Measurements from ENCODE around the gene ADAP1. TPM values are rescaled to one million over a fixed set of nuclear protein-coding genes. Genes with fewer than 3 reads are reported as not detected.

Gene ADAP1
- total RNA-seq, 6 experiments from 2014 or later: 1.4 to 4.2 (median 2.7) TPM

DNA sequence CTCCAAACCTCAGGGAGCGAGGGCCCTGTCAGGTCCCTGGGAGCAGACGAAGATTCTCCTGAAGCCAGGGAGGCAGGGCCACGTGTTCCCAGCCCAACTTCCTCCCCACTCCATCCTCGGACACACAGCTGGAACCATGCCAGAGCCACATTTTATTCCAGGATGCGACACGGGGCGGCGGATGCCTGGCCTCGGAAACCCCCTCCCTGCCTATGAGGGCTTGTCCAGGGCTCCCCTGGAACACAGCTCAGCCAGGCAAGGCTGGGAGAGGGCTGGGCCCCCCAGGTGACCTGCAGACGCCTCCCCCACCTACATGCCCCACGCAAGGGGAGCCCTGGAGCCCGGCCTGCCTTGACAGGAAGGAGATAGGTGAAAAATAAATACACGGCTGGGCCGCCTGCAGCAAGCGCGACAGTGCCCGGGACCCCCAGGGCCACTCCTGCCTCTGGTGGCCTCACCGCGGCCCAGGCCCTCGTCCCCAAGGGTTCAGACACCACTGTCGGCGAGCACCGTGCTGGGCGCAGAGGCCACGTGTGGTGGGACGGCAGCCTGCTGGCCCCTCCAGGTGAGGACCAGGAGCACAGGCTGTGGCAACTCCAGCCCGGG, 56.6 kb downstream of the ADAP1 start:
- peaks cover 0 to 10% (median 0%) of the 10 kb centered on the region in 4 donors for H3K4me1 ChIP-seq
- H3K4me3 ChIP-seq: no peak overlapping the region
- DNase-seq (peak in 1 of 3 donors; percentile 69), ATAC-seq (peak; percentile 3 to 48 (median 26))
- no peak overlapping the region for H3K27ac ChIP-seq
- intact Hi-C loops (cut with DNase I): loop anchor here in 1 of 2 donors (5.0 kb wide), 1 partner anchor 69 kb away; no protein-coding TSS in a partner anchor
- H3K36me3 ChIP-seq: peaks cover 0 to 24% (median 12%) of the 10 kb centered on the region in 4 donors
- H3K27me3 ChIP-seq: no peaks in the 10 kb centered on the region
- 50% methylated on average over 1 of the region's 27 CpGs for WGBS (ENCODE audit: insufficient coverage, low coverage, low lambda C conversion rate, missing lambda C conversion rate)
- H3K9me3 ChIP-seq: no peaks in the 10 kb centered on the region
- TF ChIP-seq POLR2A (IDR thresholded peaks at IDR 0.05): no peak
- TF ChIP-seq, protein P1, sequence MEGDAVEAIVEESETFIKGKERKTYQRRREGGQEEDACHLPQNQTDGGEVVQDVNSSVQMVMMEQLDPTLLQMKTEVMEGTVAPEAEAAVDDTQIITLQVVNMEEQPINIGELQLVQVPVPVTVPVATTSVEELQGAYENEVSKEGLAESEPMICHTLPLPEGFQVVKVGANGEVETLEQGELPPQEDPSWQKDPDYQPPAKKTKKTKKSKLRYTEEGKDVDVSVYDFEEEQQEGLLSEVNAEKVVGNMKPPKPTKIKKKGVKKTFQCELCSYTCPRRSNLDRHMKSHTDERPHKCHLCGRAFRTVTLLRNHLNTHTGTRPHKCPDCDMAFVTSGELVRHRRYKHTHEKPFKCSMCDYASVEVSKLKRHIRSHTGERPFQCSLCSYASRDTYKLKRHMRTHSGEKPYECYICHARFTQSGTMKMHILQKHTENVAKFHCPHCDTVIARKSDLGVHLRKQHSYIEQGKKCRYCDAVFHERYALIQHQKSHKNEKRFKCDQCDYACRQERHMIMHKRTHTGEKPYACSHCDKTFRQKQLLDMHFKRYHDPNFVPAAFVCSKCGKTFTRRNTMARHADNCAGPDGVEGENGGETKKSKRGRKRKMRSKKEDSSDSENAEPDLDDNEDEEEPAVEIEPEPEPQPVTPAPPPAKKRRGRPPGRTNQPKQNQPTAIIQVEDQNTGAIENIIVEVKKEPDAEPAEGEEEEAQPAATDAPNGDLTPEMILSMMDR (IDR thresholded peaks at IDR 0.05): no peak

DNA sequence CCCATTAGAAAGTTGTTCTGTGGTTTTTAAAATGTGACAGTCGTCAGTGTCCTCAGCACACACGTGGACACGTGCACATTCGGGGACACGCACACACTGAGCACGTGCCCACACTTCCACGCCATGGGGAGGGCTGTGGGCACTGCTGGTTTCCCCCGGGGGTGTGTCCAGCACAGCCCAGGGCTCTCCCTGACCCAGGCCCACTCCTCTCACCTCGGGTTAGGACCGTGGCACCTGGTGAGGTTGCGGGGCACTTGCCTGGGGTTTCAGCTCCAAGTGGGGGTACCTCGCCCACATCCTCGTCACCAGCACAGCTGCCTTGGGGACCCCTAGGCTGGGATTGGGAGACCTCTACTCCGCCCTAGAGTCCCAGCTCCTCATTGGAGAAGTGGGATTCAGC, 57.4 kb downstream of the ADAP1 start:
- WGBS (ENCODE audit: insufficient coverage, low coverage, low lambda C conversion rate, missing lambda C conversion rate): 100% methylated on average over 2 of the region's 14 CpGs
- ATAC-seq (no peak), DNase-seq (no peak)
- H3K9me3 ChIP-seq: no peaks in the 10 kb centered on the region
- peaks cover 0 to 10% (median 0%) of the 10 kb centered on the region in 4 donors for H3K4me1 ChIP-seq
- intact Hi-C loops (cut with DNase I): loop anchor here in 1 of 2 donors (5.0 kb wide), 1 partner anchor 70 kb away; no protein-coding TSS in a partner anchor
- H3K4me3 ChIP-seq: no peak overlapping the region
- no peak overlapping the region for H3K27ac ChIP-seq
- no peaks in the 10 kb centered on the region for H3K27me3 ChIP-seq
- TF ChIP-seq, protein P1 (IDR thresholded peaks at IDR 0.05): no peak
- H3K36me3 ChIP-seq: peaks cover 0 to 26% (median 14%) of the 10 kb centered on the region in 4 donors

GRCh38 chr7:896346-897075, 58.0 kb downstream of the ADAP1 start:
- intact Hi-C loops (cut with DNase I): loop anchor here in 1 of 2 donors (5.0 kb wide), 1 partner anchor 71 kb away; no protein-coding TSS in a partner anchor
- no peaks in the 10 kb centered on the region for H3K9me3 ChIP-seq
- no peak overlapping the region for H3K4me3 ChIP-seq
- H3K4me1 ChIP-seq: peaks cover 0 to 10% (median 0%) of the 10 kb centered on the region in 4 donors
- no peak overlapping the region for H3K27ac ChIP-seq
- TF ChIP-seq, protein P1 (IDR thresholded peaks at IDR 0.05): no peak
- no peak for TF ChIP-seq POLR2A (IDR thresholded peaks at IDR 0.05)
- DNase-seq (no peak), ATAC-seq (no peak)
- no peaks in the 10 kb centered on the region for H3K27me3 ChIP-seq
- H3K36me3 ChIP-seq: peaks cover 0 to 31% (median 18%) of the 10 kb centered on the region in 4 donors
- WGBS (ENCODE audit: insufficient coverage, low coverage, low lambda C conversion rate, missing lambda C conversion rate): 93% methylated on average over 9 of the region's 42 CpGs

DNA sequence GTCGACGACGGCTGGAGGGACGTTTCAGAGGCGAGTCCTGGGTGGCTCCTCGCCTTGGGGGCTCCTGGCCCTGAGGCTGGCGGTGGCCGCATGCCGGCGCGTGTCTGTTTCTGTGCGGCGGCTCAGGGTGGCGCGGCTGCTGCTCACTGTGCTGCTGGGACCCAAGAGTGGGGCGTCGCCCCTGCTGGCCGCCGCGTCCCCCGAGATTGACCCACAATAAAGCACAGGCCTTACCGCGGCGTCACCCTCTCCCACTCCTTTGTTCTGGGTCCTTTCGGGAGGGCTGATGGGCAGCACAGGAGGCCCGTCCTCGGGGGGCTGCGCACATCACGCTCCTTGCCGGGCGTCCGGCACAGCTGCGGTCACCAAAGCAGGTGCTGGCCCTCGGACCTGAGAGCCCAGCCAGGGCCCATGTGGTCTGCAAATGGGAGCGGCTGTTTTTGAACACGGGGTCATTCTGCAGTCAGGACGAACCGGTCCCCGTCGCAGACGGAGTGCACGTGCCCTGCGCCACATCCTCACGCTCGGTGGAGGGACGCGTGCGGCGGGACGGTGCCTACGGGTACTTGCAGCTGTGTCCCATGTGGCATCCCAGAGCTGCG, 58.9 kb downstream of the ADAP1 start:
- 100% methylated on average over 1 of the region's 52 CpGs for WGBS (ENCODE audit: insufficient coverage, low coverage, low lambda C conversion rate, missing lambda C conversion rate)
- H3K4me3 ChIP-seq: no peak overlapping the region
- H3K36me3 ChIP-seq: peaks cover 0 to 41% (median 28%) of the 10 kb centered on the region in 4 donors
- H3K9me3 ChIP-seq: no peaks in the 10 kb centered on the region
- intact Hi-C loops (cut with DNase I): loop anchor here in 1 of 2 donors (5.0 kb wide), 1 partner anchor 72 kb away; no protein-coding TSS in a partner anchor
- ATAC-seq (peak in 1 of 4 donors; percentile 15), DNase-seq (no peak)
- H3K27me3 ChIP-seq: no peaks in the 10 kb centered on the region
- H3K27ac ChIP-seq: no peak overlapping the region
- H3K4me1 ChIP-seq: peaks cover 0 to under 1% (median 0%) of the 10 kb centered on the region in 4 donors
- TF ChIP-seq POLR2A (IDR thresholded peaks at IDR 0.05): no peak
- TF ChIP-seq, protein P1 (IDR thresholded peaks at IDR 0.05): no peak
